Fibroblast of lung (primary cell): ENCODE measurements around the gene SH3GL2. TPM values are rescaled to one million over a fixed set of nuclear protein-coding genes. Genes with fewer than 3 reads are reported as not detected.
A peak's percentile ranks its signal among the peaks of the same experiment; 100 is the strongest.

ENCODE experiments used
- DNase-seq, 2 donors: peaks; one replicate each; pipeline versions ENCODE4 v3.0.0 to v3.0.0-alpha.2; 2010; ENCODE audit warnings: low read depth in 2 of 2
- H2AFZ ChIP-seq: 2 replicates; pipeline ENCODE4 v1.5.1; 2012; ENCODE audit warnings: low read length, control low read depth, inconsistent platforms
- H3K27ac ChIP-seq: 2 replicates; pipeline ENCODE4 v1.5.1; 2011; ENCODE audit warnings: low read length, control low read depth; ENCODE audit not compliant: insufficient read depth
- H3K27me3 ChIP-seq: 2 replicates; pipeline ENCODE4 v1.5.1; 2011; ENCODE audit warnings: mild to moderate bottlenecking, low read length; ENCODE audit not compliant: control insufficient read depth, insufficient read depth
- H3K36me3 ChIP-seq: 2 replicates; pipeline ENCODE4 v1.5.1; 2011; ENCODE audit warnings: low read length; ENCODE audit not compliant: control insufficient read depth, insufficient read depth
- H3K4me1 ChIP-seq: 2 replicates; pipeline ENCODE4 v1.5.1; 2011; ENCODE audit warnings: low read length; ENCODE audit not compliant: control insufficient read depth, insufficient read depth; ENCODE audit errors: extremely low read depth
- H3K4me2 ChIP-seq: 2 replicates; pipeline ENCODE4 v1.5.1; 2011; ENCODE audit warnings: low read length, control low read depth; ENCODE audit not compliant: insufficient read depth; ENCODE audit errors: extremely low read depth
- H3K4me3 ChIP-seq, 4 experiments: fragments of 200-600 bp in 1 of 4; sonication (generic) in 1 of 4; replicated peaks in 1 of 4; 2 replicates each; pipeline ENCODE4 v1.5.1; 2011 to 2016; ENCODE audit warnings: low read length in 4 of 4, low read depth in 3 of 4, mild to moderate bottlenecking in 3 of 4, control low read depth in 2 of 4, inconsistent platforms in 1 of 4, mixed read lengths in 1 of 4; ENCODE audit not compliant: insufficient read depth in 1 of 4; ENCODE audit errors: control extremely low read depth in 1 of 4
- H3K79me2 ChIP-seq: 2 replicates; pipeline ENCODE4 v1.5.1; 2012; ENCODE audit warnings: mild to moderate bottlenecking, low read length, inconsistent platforms; ENCODE audit not compliant: control insufficient read depth, insufficient read depth
- H3K9ac ChIP-seq: 2 replicates; pipeline ENCODE4 v1.5.1; 2011; ENCODE audit warnings: mild to moderate bottlenecking, low read length, control low read depth; ENCODE audit not compliant: insufficient read depth
- H3K9me3 ChIP-seq: 2 replicates; pipeline ENCODE4 v1.5.1; 2012; ENCODE audit warnings: low read depth, low read length; ENCODE audit not compliant: control insufficient read depth, insufficient read depth
- H4K20me1 ChIP-seq: 2 replicates; pipeline ENCODE4 v1.5.1; 2011; ENCODE audit warnings: low read length; ENCODE audit not compliant: control insufficient read depth, insufficient read depth; ENCODE audit errors: extremely low read depth
- CTCF ChIP-seq, 2 donors: IDR thresholded peaks in 1 of 2; conservative IDR thresholded peaks in 1 of 2; 1 replicate in 1 of 2; 2 replicates in 1 of 2; pipeline ENCODE4 v1.5.1; 2011 to 2012; ENCODE audit warnings: low read length in 2 of 2, control low read depth in 1 of 2, inconsistent platforms in 1 of 2, low read depth in 1 of 2, mild to moderate bottlenecking in 1 of 2
- EZH2 ChIP-seq: IDR thresholded peaks from 2 replicates; pipeline ENCODE4 v1.5.1; 2012; ENCODE audit warnings: low read length, control low read depth, mild to moderate bottlenecking; ENCODE audit errors: missing control alignments
- polyA plus RNA-seq, 2 donors: library from polyadenylated mRNA; depleted of rRNA in 1 of 2; stranded (reverse) in 1 of 2; unstranded in 1 of 2; fragments of >200 nt; gene quantifications; 2 replicates each; pipeline ENCODE4 v1.2.1, GENCODE V29; 2011 to 2012; ENCODE audit warnings: missing spikeins in 1 of 2
- total RNA-seq: library from RNA; depleted of rRNA; stranded (reverse); fragments of >200 nt; gene quantifications from 2 replicates; pipeline ENCODE4 v1.2.1, GENCODE V29; 2014

SH3GL2 gene
- total and polyA plus RNA-seq, 2 donors (not counting 1 experiment from before 2014, with no cell fraction given) = 0.17 TPM; not detected in 1

DNA sequence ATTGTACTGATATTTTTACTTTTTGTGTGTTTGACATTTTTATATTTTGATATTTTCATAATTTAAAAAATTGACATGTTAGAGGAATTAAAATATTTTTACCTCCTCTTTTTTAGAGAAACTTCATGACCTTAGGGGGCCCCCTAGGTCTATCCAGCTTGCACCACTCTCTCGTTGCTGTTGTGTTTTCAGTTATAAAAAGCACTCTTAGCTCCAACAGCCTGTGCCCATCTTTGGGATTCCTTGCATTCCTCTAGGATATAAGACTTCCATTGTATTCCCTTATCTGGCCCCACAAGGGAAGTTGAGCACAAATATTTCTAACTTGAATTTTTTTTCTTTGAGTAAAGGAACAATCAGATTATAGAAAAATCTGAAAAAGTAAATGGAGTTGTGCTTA is 245.3 kb downstream of the SH3GL2 start:
- peak in 1 of 2 donors; percentile 43 for DNase-seq
- no peaks in the 10 kb centered on the region for H3K27me3 ChIP-seq

DNA sequence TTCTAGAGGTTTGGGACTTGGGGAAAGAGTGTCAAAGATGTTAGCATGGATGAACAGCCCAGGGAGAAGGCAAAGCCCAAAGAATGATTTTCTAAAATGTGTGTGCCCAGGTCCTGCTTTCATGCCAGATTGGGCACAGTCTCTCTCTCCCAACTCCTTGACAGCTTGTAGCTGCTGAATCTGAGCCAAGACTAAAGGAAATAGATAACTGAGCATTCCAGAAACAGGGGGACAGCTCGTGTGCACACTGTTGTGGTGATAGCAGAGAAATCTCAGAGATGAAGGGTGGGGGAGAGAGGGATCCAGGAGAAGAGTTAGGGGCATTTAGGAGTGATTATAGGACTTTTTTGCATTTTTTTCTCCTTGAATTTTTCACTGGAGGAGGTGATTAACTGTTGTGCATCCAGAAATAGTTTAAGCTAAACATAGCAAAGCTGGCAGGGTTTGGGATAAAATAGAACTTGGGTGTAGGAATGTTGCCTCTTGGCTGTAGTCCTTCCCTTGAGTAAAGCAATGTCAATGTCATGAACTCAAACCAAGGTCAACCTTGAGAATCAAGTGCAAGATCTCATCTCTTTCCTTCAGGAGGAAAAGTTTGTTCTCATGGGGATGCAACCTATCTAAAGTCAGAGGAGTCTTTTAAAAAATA is 245.9 kb downstream of the SH3GL2 start:
- Histone ChIP-seq H2AFZ (no peak overlapping the region), H4K20me1 (no peaks in the 10 kb centered on the region), H3K4me2 (no peak overlapping the region), H3K27me3 (no peaks in the 10 kb centered on the region), H3K36me3 (no peaks in the 10 kb centered on the region), H3K27ac (no peak overlapping the region), H3K79me2 (no peaks in the 10 kb centered on the region), H3K9me3 (no peaks in the 10 kb centered on the region), H3K4me3 (no peak overlapping the region), H3K9ac (no peak overlapping the region), H3K4me1 (no peaks in the 10 kb centered on the region)
- DNase-seq = no peak
- TF ChIP-seq EZH2 = no peak
- no peak for TF ChIP-seq CTCF (conservative IDR thresholded peaks at IDR 0.05 in 1 of 2, IDR thresholded peaks at IDR 0.05 in 1 of 2; ENCODE audit: low read depth in 1 of 2, low read length in 2 of 2)

More for the DNA sequence above, 245.3 kb downstream of the SH3GL2 start:
- TF ChIP-seq CTCF (conservative IDR thresholded peaks at IDR 0.05 in 1 of 2, IDR thresholded peaks at IDR 0.05 in 1 of 2; ENCODE audit: low read depth in 1 of 2, low read length in 2 of 2) (no peak), EZH2 (no peak)
- no peaks in the 10 kb centered on the region for H3K36me3 ChIP-seq
- H2AFZ ChIP-seq = no peak overlapping the region
- no peak overlapping the region for H3K9ac ChIP-seq
- no peak overlapping the region for H3K4me2 ChIP-seq
- no peaks in the 10 kb centered on the region for H3K4me1 ChIP-seq
- no peak overlapping the region for H3K4me3 ChIP-seq
- no peaks in the 10 kb centered on the region for H3K9me3 ChIP-seq
- H4K20me1 ChIP-seq = no peaks in the 10 kb centered on the region
- H3K27ac ChIP-seq = no peak overlapping the region
- no peaks in the 10 kb centered on the region for H3K79me2 ChIP-seq

GRCh38 chr9:17825265-17825659 is 246.4 kb downstream of the SH3GL2 start:
- Histone ChIP-seq H3K4me2 (no peak overlapping the region), H3K27ac (no peak overlapping the region), H4K20me1 (no peaks in the 10 kb centered on the region)

More at GRCh38 chr9:17825265-17825659, 246.4 kb downstream of the SH3GL2 start:
- H3K9ac ChIP-seq = no peak overlapping the region
- no peak overlapping the region for H2AFZ ChIP-seq
- no peaks in the 10 kb centered on the region for H3K36me3 ChIP-seq
- no peaks in the 10 kb centered on the region for H3K79me2 ChIP-seq
- H3K9me3 ChIP-seq = no peaks in the 10 kb centered on the region
- no peak for TF ChIP-seq EZH2
- TF ChIP-seq CTCF (conservative IDR thresholded peaks at IDR 0.05 in 1 of 2, IDR thresholded peaks at IDR 0.05 in 1 of 2; ENCODE audit: low read depth in 1 of 2, low read length in 2 of 2) = no peak
- H3K4me3 ChIP-seq = no peak overlapping the region
- H3K4me1 ChIP-seq = no peaks in the 10 kb centered on the region
- H3K27me3 ChIP-seq = no peaks in the 10 kb centered on the region
- DNase-seq = no peak
